Skeletal muscle tissue (tissue), 4 donors: ENCODE results near the gene ZSWIM4. TPM values are rescaled to one million over a fixed set of nuclear protein-coding genes. Genes with fewer than 3 reads are reported as not detected.

Source experiments
- H3K27ac ChIP-seq: one replicate; pipeline ENCODE4 v1.7.0; 2013; ENCODE audit warnings: mild to moderate bottlenecking, low read depth, low read length, inconsistent platforms
- H3K27me3 ChIP-seq, 3 donors: one replicate each; pipeline ENCODE4 v1.7.0; 2013; ENCODE audit warnings: low read length in 3 of 3; ENCODE audit not compliant: control insufficient read depth in 3 of 3, insufficient read depth in 3 of 3
- H3K36me3 ChIP-seq, 3 donors: one replicate each; pipeline ENCODE4 v1.7.0; 2013; ENCODE audit warnings: low read length in 3 of 3; ENCODE audit not compliant: control insufficient read depth in 3 of 3, insufficient read depth in 3 of 3
- H3K4me1 ChIP-seq, 3 donors: one replicate each; pipeline ENCODE4 v1.7.0; 2013; ENCODE audit warnings: low read length in 3 of 3, mild to moderate bottlenecking in 3 of 3; ENCODE audit not compliant: control insufficient read depth in 3 of 3, insufficient read depth in 3 of 3
- H3K4me3 ChIP-seq, 3 donors: one replicate each; pipeline ENCODE4 v1.7.0; 2013; ENCODE audit warnings: low read length in 3 of 3
- H3K9ac ChIP-seq, 3 donors: one replicate each; pipeline ENCODE4 v1.7.0; 2013; ENCODE audit warnings: low read length in 3 of 3, mild to moderate bottlenecking in 3 of 3, moderate library complexity in 2 of 3, low read depth in 1 of 3
- H3K9me3 ChIP-seq, 3 donors: one replicate each; pipeline ENCODE4 v1.7.0; 2013; ENCODE audit warnings: low read length in 3 of 3; ENCODE audit not compliant: control insufficient read depth in 3 of 3
- total RNA-seq: library from RNA; depleted of rRNA; stranded (reverse); fragments of >200 nt; gene quantifications from one replicate; pipeline ENCODE4 v1.2.3, GENCODE V29; 2014
- donor health status: Osteomylitis.

ZSWIM4 gene
- total RNA-seq, 1 donor from 2014 or later = 2.6 TPM

DNA sequence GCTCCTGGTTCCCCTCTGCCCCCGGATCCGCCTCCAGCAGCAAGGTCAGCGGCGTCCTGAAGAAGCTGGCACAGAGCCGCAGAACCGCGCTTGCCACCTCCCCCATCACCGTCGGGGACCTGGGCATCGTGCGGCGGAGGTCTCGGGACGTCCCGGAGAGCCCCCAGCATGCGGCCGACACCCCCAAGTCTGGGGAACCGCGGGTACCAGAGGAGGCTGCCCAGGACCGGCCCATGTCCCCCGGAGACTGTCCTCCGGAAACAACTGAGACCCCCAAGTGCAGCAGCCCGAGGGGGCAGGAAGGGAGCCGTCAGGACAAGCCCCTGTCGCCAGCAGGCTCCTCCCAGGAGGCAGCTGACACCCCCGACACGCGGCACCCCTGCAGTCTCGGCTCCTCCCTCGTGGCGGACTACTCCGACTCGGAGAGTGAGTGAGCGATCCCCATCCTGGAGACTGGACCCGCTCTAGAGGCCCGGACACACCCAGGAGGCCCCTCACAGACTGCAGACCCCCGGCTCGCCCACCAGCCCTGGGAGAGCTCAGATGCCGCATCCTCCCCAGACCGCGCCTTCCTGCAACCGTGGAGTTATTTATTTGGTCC is 32.5 kb upstream of the ZSWIM4 start:
- H3K9ac ChIP-seq = no peak overlapping the region
- H3K4me1 ChIP-seq = peaks cover 7 to 15% (median 12%) of the 10 kb centered on the region in 3 donors
- no peak overlapping the region for H3K27ac ChIP-seq
- H3K36me3 ChIP-seq = peaks cover 41 to 42% (median 41%) of the 10 kb centered on the region in 3 donors
- no peaks in the 10 kb centered on the region for H3K27me3 ChIP-seq
- no peak overlapping the region for H3K4me3 ChIP-seq
- H3K9me3 ChIP-seq = no peaks in the 10 kb centered on the region

- H3K9ac ChIP-seq = no peak overlapping the region
- H3K36me3 ChIP-seq = peaks cover 38 to 40% (median 39%) of the 10 kb centered on the region in 3 donors
- H3K4me1 ChIP-seq = peaks cover 7 to 15% (median 12%) of the 10 kb centered on the region in 3 donors
- H3K4me3 ChIP-seq = no peak overlapping the region
- no peaks in the 10 kb centered on the region for H3K27me3 ChIP-seq
- no peak overlapping the region for H3K27ac ChIP-seq
- no peaks in the 10 kb centered on the region for H3K9me3 ChIP-seq
Measured at GRCh38 chr19:13763265-13763664, 32.0 kb upstream of the ZSWIM4 start.

GRCh38 chr19:13764101-13764807 is 31.0 kb upstream of the ZSWIM4 start, which contains the start of gene MRI1:
TSS of gene MRI1 (plus strand) at chr19:13764522. CDS start at chr19:13764589, 67 bp downstream.
- H3K27ac ChIP-seq = peak within 1 kb of the TSS; percentile 70
- peak within 1 kb of the TSS; percentile 75 to 85 (median 85) for H3K9ac ChIP-seq
- peaks cover 7 to 15% (median 12%) of the 10 kb centered on the region in 3 donors for H3K4me1 ChIP-seq
- H3K36me3 ChIP-seq = peaks cover 36 to 40% (median 38%) of the 10 kb centered on the region in 3 donors
- H3K9me3 ChIP-seq = no peaks in the 10 kb centered on the region
- H3K4me3 ChIP-seq = peak within 1 kb of the TSS; percentile 81 to 88 (median 86)
- no peaks in the 10 kb centered on the region for H3K27me3 ChIP-seq

- peak overlapping the region; percentile 56 to 85 (median 69) for H3K9ac ChIP-seq
- H3K27ac ChIP-seq = no peak overlapping the region
- peaks cover 7 to 15% (median 12%) of the 10 kb centered on the region in 3 donors for H3K4me1 ChIP-seq
- no peaks in the 10 kb centered on the region for H3K9me3 ChIP-seq
- H3K4me3 ChIP-seq = peak overlapping the region; percentile 71 to 88 (median 78)
- H3K36me3 ChIP-seq = peaks cover 37 to 42% (median 37%) of the 10 kb centered on the region in 3 donors
- H3K27me3 ChIP-seq = no peaks in the 10 kb centered on the region
Measured at GRCh38 chr19:13764821-13765394, 30.3 kb upstream of the ZSWIM4 start.

GRCh38 chr19:13765395-13766094 is 29.7 kb upstream of the ZSWIM4 start:
- Histone ChIP-seq H3K27ac (peak overlapping the region; percentile 12), H3K36me3 (peaks cover 31 to 41% (median 35%) of the 10 kb centered on the region in 3 donors), H3K9me3 (no peaks in the 10 kb centered on the region), H3K4me3 (peak overlapping the region; percentile 71 to 88 (median 78)), H3K4me1 (peaks cover 7 to 15% (median 12%) of the 10 kb centered on the region in 3 donors), H3K9ac (peak overlapping the region; percentile 56 to 85 (median 69)), H3K27me3 (no peaks in the 10 kb centered on the region)

DNA sequence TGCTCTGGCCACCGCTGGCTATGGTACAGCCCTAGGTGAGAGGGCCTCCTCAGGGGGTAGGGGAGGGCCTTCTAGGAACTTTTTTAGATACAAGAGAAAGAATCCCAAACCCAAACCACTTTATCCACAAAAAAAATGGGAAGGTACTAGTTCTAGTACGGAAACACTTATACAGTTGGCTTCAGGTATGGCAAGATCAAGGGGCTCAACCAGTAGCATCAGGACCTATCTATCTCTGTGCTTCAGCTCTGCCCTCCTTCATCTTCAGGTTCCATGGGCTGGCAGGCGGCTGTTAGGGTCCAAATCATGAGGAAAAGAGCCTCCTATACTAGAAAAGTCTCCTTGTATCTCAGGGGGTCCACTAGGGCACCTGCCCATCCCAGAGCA is 29.2 kb upstream of the ZSWIM4 start:
- Histone ChIP-seq H3K27ac (no peak overlapping the region), H3K4me3 (no peak overlapping the region), H3K9me3 (no peaks in the 10 kb centered on the region), H3K4me1 (peaks cover 7 to 15% (median 12%) of the 10 kb centered on the region in 3 donors), H3K27me3 (no peaks in the 10 kb centered on the region), H3K9ac (no peak overlapping the region), H3K36me3 (peaks cover 27 to 38% (median 34%) of the 10 kb centered on the region in 3 donors)

GRCh38 chr19:13768510-13768909 is 26.7 kb upstream of the ZSWIM4 start:
- Histone ChIP-seq H3K4me3 (no peak overlapping the region), H3K27me3 (no peaks in the 10 kb centered on the region), H3K27ac (no peak overlapping the region), H3K36me3 (peaks cover 20 to 26% (median 24%) of the 10 kb centered on the region in 3 donors), H3K9me3 (no peaks in the 10 kb centered on the region), H3K9ac (no peak overlapping the region), H3K4me1 (peaks cover 7 to 15% (median 12%) of the 10 kb centered on the region in 3 donors)

DNA sequence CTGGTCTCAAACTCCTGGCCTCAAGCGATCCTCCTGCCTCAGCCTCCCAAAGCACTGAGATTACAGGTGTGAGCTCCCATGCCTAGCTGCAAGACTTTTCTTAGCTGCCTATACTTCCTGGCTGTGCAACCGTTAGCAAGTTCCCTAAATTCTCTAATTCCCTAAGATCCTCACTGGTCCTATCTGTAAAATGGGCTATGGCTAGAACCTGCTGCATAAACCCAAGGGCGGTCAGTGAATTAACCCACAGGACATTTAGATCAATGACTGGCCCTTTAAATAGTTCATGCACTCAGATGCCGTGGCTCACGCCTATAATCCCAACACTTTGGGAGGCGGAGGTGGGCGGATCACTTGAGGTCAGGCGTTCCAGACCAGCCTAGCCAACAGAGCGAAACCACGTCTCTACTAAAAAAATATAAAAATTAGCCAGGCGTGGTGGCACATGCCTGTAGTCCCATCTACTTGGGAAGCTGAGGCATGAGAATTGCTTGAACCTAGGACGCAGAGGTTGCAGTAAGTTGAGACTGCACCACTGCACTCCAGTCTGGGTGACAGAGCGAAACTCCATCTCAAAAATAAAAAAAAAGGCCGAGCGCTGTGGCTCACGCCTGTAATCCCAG is 25.1 kb upstream of the ZSWIM4 start:
- Histone ChIP-seq H3K27ac (no peak overlapping the region), H3K36me3 (peaks cover 20 to 26% (median 24%) of the 10 kb centered on the region in 3 donors), H3K4me1 (peaks cover 7 to 16% (median 14%) of the 10 kb centered on the region in 3 donors), H3K9me3 (no peaks in the 10 kb centered on the region), H3K4me3 (no peak overlapping the region), H3K27me3 (no peaks in the 10 kb centered on the region), H3K9ac (no peak overlapping the region)
